ENCODE data around the gene RAD51B. TPM values are rescaled to one million over a fixed set of nuclear protein-coding genes. Genes with fewer than 3 reads are reported as not detected.

Gene RAD51B
- total RNA-seq, 1 donor from 2014 or later = 5.3 TPM

DNA sequence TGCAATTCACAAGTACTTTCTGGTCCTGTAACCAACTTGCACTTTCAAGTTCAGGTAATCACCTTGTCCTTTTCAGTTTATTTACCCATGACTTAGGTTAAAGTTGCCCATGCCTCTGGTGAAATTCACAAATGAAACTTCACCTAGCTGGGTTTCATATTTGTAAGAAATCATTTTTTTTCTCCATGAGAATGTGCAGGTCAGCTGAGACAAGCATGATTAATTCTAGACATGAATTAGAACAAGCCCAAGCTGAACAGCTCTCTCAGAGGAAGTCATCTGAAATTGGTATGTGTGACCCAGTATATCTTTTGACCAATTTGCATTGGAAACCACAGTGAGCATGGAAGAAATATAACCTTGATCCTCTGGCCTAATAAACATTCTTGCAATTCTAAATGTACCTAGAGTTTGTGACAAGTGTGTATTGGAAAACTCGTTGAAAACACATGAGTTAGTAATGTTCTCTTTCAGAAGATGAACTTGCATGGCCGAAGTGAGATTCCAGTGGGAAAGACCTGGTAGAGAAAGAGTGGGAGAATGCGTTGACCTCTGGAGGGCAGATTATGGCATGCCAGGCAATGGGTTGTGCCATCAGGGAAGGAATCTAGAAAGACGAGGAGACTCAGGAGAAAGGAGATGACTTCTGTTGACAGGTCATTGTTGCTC lies 486.8 kb downstream of the RAD51B start:
- DNase-seq (ENCODE audit: low spot score in 2 of 2) (no peak), FAIRE-seq (no peak)

DNA sequence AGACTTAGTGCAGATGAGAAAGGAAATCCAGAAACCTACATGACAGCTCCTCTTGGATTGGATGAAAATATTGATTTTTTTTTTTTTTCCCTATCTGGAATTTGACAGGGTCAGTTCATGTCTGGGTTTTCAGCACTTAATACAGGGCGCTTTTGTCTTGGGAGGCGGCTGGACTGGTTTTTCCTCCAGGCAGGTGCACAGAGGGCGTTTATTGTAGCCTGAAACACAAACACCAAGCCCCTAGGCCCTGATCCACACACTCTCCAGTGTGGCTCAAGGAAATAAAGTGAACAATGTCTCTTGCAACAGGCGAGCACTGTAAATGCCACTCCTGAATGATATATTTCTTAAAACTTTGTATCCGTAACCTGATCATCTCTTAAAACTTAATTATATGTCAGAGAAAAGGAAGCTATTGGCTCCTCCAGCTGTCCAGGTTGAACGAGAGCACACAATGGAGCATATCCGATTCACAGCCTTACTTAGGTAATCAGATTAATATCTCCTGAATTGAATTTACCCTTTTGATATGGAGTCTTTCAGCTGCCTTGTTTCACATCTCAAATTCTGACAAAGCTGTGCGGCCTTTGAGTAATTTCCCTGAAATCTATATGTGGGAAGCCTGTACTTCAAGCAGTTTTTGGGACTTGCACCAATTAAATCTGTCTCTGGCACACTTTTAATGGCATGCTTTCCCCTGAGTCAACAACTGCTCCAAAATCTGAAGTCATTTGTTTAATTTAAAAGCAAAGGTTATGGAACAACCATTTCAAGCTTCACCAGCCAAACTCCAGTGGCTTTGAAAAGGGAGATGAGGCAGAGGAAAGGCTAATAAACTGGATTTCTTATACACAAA lies 487.6 kb downstream of the RAD51B start:
- no peak for FAIRE-seq
- DNase-seq (ENCODE audit: low spot score in 2 of 2) = no peak

DNA sequence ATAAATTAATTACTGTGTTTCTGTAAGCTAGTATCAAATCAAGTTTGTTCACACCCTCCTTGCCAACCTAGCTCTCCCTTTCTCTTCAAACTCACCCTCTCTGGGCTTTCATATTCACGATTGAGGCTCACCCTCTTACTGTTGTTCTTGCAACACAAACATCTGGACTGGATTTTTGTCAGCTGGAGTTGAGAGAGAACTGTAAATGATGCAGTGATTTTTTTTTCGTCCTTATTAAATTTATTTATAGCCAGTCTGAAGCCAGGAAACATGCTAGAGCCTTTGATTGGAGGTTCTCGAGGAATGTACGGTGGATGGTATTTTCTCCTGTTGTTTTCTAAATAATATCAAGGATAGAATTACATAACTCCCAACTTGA lies 488.2 kb downstream of the RAD51B start:
- no peak for DNase-seq (ENCODE audit: low spot score in 2 of 2)
- no peak for FAIRE-seq

DNA sequence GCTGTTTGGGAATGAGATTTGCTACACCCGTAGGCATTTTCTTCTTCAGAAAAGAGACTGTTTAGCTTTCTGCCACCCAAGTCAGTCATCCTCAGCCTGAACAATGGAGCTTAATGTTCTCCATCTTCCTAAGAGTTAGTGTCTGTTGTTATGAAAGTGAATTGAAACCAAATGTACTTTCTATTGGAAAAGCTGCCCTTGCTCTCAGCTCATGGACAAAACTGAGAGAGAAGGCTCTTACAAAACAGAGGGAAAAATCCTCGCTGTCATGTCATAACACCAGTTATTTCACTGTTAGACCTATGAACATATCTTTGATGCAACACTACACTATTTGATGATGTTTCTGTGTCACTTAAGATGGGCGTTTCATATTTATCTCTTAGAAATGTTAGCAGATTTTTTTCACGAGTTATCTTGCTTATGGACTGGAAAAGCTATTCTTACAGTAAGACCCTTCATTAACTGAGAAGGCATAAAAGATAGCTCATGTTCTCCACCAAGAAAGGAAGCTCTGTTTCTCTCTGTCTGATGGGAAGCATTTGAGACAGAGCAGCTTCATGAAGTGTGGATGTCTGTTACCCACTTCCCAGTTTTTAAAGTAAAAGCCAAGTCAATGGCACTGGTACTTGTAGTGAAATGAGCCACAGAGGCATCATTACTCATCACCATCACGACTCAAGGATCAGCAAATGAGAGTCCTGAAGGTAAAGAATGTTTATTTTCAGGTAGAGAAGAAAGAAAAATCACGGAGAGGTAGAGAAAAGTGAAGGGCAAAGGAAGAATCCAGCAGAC lies 489.3 kb downstream of the RAD51B start:
- DNase-seq (ENCODE audit: low spot score in 2 of 2) (no peak), FAIRE-seq (peak; percentile 19)

DNA sequence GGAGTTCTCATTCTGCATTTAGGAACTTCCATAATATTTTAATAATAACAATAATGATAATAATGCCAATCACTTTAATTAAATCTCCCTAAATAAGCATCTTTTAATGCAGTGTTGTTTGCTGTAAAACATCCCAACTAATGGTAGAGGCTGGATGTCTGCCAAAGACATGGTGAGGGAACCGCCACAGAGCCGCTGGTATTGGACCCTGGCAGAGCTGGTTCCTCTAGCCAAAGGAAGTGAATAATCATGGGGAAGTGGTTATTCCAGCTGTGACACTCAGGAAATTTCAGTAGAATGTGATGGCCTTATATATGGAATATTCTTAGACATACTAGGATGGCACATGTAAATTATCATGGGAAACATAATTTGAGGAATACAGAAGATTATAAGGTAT lies 490.0 kb downstream of the RAD51B start:
- DNase-seq (ENCODE audit: low spot score in 2 of 2) = no peak
- no peak for FAIRE-seq

DNA sequence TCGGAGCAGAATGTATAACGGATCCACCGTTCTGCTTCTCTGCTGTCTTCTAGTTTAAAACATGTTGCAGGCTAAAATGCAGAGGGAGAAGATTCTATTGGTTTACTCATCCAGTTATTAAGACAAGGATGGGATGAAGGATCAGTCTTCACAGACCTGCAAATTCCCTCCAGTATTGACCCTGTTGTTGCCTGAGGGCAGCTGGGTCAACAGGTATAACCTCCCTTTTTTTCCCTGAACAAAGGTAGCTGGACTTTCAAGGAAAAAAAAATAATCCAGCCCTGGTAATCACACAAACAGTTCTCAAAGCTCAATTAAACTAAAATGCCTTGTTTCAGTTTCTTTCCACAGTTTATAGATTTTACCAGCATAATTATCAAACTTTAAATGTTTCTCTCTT lies 492.7 kb downstream of the RAD51B start:
- no peak for FAIRE-seq

DNA sequence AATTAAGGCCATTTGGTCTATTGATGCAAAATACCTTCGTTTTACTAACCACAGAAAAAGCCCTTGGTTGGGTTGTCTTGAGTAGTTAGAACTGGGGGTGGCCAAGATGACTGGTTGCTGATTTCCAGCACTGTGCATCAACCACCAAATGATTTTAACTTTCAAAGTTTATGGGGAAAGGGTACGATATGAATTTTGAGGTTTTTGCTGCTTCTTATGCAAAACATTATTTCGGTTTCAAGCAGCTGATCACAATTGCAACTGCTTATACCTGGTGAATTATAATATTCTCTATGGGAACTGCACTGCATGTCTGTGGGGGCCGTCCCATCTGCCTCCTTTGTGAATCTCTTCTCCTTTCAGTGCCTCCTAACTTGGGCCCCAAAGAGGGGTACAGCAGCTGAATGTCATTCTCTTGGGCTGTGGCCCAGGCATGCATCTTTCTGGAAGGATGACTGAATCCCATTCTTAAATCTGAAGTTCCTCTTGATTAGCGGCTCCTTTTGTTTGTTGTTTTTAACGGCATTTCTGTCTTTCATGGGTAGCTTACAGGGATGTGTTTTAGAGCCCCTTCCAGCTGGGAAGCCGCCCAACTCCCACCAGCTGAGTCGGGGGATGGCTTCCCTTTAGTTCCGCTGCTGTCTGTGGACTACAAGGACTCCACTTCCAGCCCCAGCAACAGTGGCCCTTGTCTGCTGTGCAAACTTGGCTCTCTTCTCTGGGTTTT lies 493.5 kb downstream of the RAD51B start:
- FAIRE-seq (no peak), DNase-seq (ENCODE audit: low spot score in 2 of 2) (no peak)

More for the DNA sequence above, 492.7 kb downstream of the RAD51B start:
- no peak for DNase-seq (ENCODE audit: low spot score in 2 of 2)

DNA sequence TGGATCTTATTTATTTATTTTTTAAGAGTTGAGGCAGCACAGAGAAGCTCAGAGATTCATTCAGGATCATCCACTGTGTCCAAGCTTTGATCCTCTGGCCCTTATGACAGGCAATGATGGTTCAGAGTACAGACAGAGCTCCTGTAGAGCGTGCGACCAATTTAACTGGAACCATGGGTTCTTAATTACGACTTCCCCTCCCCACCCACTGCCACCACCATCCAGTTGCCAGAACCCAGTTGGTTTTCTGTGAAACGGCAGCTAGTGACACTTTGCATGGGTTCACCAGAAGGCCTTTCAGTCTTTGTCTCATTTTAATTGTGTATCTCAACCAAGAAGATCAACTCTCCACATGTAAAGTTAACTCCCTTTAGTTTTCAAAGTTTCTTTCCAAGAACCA lies 495.1 kb downstream of the RAD51B start:
- no peak for DNase-seq (ENCODE audit: low spot score in 2 of 2)
- no peak for FAIRE-seq

DNA sequence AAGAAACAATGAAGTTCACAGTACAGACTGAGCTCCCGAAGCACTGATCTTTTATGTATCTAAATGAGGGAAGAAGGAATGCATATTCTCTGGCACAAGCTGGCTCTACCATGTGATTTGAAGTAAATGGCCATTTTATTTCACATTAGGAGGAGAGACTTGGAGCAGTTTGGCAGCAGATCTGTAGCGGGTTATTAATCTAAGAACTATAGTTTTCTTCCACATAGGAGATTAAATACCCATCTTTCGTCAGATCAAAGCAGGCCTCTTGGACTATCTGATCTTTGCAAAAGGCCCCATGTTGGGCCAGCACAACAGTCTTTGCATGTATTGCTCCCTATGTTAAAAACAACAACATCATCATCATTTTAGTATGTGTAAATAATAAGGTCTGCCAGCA lies 495.5 kb downstream of the RAD51B start:
- DNase-seq (ENCODE audit: low spot score in 2 of 2) = no peak
- no peak for FAIRE-seq

DNA sequence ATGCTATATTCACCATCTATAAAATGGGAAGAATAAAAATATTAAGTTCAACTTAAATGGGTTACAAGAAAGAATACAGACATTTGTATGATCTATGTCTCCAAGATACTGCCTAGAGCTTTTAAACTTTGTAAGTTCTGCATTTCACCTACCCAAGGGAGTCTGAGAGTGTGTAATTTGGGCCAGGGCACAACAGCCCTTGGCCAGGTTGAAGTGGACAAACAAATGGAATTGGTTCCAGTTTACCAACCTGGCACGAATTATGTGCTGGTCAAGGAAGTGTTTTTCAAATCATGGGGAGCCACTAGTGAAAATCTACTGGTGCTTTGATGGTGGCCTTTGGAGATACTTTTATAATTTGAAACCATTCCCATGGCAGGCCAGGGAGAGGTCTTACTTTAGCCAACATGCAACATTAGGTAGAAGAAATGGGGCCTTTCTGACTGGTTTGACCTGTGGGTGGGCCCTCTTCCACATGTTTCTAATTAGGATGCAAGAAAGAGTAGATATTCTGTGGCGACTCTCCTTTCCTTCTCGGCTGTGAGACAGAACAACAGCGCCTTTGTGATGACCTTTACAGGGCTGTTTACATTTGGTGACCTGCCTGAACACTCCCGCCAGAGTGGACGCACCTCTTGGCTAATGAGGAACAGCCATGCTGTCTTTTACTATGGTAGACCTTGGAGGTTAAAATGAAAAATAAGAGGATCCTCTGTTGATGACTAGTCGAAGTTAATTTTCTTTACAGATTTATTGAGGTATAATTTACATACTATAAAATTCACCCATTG lies 496.7 kb downstream of the RAD51B start:
- DNase-seq (ENCODE audit: low spot score in 2 of 2) (no peak), FAIRE-seq (no peak)

DNA sequence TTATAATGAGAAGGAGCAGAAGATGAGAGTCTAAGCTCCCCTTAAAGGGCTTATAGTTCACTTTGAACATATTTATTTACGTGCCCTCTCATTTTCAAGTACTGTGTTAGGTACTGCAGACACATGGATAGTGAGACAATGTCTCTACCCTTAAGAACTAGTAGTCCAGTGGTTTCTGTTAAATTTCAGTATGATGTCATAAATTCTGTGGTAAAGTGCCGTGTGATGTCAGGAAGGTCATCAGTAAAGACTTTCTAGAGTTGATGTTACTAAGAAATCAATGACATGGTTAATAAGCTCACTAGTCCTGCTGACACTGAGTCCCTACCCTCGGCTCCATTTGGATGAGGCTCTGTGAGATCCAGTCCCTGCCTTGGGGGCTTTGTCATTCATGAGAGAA lies 497.7 kb downstream of the RAD51B start:
- DNase-seq (ENCODE audit: low spot score in 2 of 2) (no peak), FAIRE-seq (no peak)

DNA sequence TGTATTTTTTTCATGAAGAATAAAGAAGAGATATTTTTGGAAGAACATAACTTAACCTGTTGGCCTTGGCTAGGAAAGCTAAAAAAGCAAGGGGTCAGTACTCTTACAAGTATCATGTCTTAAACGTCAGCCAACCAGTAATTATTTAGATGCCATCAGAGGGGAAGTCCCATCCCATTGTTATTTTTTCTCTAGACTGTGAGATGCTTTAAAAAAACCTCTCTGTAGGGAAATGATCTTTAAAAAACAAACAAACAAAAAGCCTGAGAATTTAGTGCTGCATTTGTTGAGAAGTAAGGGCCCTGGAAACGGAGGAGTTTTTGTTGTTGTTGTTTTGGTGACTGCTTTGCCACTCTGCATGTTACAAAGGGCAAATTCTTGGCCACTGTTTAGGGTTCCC lies 499.2 kb downstream of the RAD51B start:
- FAIRE-seq (no peak), DNase-seq (ENCODE audit: low spot score in 2 of 2) (no peak)

DNA sequence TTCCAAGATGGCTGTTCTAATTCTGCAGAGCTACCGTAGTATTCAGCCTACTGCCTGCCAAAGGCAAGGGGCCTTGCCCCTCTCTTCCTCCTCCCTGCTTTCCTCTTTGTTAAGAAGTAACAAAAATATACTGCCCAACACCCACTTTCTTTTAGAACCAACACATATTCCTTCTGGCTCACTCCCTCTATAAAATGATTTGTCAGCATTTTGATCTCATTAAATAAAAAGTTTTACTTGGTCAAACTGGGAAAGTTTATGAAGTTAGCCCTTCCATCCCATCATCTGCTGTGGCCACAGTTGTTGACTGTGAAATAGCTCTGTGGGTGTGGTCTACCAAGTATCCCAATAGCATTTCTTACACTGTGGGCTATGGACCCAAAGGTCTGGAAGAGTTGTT lies 500.9 kb downstream of the RAD51B start:
- no peak for FAIRE-seq
- no peak for DNase-seq (ENCODE audit: low spot score in 2 of 2)

DNA sequence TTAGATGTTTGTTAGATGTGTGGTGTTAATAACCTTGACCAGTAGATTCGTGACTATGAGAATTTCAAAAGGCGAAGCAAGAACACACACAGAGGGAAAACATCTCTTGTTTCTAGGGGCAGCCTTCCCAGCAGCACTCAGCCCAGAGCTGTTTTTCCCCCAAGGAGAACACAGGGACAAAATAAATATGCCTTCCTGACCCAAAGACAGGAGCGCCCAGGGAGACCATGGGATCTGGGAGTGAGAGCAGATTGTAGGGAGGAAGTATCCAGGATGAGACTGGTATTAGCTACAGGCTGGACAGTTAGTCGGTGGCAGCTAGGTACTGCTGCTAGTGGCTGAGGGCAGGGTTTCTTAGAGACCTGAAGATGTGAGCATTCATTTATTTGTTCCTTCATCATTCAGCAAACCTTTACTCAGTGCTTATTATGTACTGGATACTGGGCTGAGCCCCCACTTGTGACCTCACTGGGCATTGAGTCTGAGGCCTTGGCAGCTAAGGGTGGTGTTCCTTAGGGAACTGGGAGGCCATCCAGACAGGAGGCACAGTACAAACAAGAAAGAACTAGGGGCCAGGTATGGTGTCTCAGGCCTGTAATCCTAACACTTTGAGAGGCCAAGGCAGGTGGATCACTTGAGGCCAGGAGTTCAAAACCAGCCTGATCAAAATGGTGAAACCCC lies 503.5 kb downstream of the RAD51B start:
- no peak for DNase-seq (ENCODE audit: low spot score in 2 of 2)
- no peak for FAIRE-seq

DNA sequence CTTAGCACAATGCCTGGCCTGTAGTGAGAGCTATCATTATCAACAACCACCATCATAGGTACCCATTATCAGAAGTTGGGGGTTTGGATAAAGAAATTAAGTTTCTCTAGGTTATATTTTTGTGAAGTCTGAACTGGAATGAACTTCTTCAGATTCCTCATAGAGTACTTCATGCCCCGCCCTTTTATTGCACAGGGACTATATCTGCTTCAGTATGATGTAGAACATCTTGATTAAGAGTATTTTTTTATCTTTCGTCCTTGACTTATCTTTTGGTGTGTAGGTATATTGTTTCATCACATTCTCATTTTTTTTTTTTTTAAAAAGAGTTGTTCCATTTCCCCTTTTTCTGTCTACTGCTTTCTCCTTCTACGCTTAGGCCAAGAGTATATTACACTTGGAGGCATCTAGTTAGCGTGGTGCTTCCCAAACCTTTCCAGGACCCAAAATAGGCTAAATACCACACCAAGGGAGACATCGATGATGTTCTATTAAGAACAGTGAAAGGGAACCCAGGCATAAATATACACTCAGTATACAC lies 505.8 kb downstream of the RAD51B start:
- no peak for FAIRE-seq
- no peak for DNase-seq (ENCODE audit: low spot score in 2 of 2)

DNA sequence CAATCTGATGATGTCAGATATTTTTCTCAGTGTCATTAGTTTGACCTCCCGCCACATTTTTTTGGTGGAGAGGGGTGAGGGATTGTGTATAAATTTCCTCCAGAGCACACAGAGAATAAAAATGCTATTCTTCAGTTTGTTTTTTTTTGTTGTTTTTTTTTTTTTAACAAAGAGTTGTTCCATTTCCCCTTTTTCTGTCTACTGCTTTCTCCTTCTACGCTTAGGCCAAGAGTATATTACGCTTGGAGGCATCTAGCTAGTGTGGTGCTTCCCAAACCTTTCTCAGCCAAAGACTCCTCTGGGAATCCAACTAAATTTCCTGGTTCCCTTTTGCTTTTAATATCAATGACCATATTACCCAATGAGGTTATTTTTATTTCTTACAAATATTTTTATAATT lies 507.7 kb downstream of the RAD51B start:
- FAIRE-seq = no peak
- no peak for DNase-seq (ENCODE audit: low spot score in 2 of 2)

DNA sequence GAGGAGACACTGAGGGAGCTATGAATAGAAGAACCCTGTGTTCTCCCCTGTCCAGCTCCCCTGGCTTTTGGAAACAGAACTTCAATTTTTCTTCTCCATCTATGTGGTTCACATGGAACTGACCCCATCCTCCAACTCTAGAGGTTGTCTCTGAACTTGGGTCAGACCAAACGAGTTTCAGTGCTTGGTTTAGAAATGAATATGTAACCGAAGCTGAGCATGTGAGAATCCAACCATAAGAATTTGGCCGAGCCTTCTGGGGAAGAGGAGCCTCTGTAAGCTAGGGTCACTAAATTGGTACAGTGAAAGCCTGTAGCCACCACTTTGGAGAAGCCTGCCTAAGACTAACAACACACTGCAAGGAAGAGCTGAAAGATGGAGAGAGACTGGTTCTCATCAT lies 508.9 kb downstream of the RAD51B start:
- FAIRE-seq (no peak), DNase-seq (ENCODE audit: low spot score in 2 of 2) (no peak)

DNA sequence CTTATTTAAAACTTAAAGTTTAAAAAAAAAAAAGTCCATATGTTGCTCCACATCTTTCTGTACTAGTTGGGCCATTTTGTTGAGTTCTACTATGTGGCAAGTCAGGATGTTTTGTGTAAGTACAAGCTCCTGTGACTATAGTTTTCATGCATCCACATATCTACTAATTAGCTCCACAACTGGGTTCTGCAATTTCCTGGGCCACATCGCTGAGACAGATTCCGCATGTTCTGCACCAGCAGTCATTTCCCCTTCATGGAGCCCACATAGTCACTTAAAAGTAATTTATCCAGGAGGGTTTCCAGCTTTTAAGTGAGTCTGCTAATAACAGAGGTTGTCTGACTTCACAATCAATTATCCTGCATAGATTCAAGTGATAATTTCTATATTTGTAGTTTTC lies 511.8 kb downstream of the RAD51B start:
- DNase-seq (ENCODE audit: low spot score in 2 of 2) = no peak
- FAIRE-seq = no peak

DNA sequence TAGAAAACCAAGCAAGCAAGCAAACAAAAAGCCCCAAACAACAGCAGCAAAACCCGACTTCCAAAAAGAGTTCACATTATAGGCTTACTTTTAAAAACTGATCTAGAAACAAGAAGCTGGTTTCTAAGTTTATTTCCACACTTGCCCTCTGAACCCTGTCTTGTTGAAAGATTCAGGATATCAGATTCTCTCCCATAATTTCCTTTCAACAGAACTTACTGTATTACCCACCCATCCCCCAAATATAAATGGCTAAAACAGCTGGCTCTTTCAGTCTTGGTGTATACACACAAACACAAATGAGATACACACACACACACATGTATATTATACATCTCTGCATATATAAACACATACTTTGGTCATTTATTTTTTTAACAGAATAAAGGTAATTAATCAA lies 512.4 kb downstream of the RAD51B start:
- no peak for FAIRE-seq

More for the DNA sequence above, 512.4 kb downstream of the RAD51B start:
- no peak for DNase-seq (ENCODE audit: low spot score in 2 of 2)
